Measurements from ENCODE around the gene LMAN1L. TPM values are rescaled to one million over a fixed set of nuclear protein-coding genes. Genes with fewer than 3 reads are reported as not detected.
A peak's percentile ranks its signal among the peaks of the same experiment; 100 is the strongest.

The LMAN1L gene
- not detected for total RNA-seq

DNA sequence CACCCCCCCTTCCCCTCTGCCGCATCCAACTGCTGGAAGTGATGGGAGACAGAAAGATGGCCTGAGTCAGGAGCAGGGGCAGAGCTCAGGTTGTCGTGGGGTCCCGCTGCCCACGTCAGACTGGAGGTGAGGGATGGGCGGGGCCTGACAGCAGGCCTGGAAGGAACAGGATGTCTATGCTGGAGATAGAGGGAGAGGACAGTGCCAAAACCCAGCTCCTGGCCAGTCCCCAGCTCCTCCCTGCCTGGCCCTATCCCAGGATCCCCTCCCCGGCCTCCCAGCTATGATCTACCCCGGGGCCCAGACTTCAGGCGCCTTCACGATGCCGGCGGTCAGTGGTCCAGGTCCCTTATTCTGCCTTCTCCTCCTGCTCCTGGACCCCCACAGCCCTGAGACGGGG, at the start of gene LMAN1L:
TSS of gene LMAN1L (plus strand) at position 303 of the 400 bp plus-strand sequence. CDS start at position 323, 20 bp downstream.
- DNase-seq (ENCODE audit: low spot score) (no peak), ATAC-seq (ENCODE audit: insufficient number of reproducible peaks, low FRiP score, low read depth) (no peak)

DNA sequence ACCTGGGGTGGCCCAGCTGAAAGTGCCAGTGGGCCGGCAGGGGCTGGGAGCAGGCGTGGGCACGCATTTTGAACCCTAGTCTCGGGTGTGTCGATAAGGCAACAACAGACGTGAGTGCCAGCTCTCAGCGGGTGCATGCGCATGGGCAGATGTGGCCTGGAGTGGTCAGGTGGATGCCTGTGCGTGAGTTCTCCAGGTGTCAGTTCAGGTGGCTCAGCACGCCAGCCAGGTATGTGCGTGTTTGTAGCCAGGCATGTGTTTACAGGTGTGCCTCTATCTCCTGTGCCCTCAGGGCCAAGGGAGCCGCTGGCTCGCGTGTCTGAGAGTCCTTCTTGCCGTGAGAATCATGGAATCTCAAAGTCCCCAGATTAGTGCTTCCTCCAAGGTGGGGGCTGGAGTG, 49.2 kb upstream of the LMAN1L start:
- H3K27ac ChIP-seq = no peak overlapping the region
- H3K4me1 ChIP-seq (ENCODE audit: control insufficient read depth in 1 of 2, low read depth in 2 of 2) = no peaks in the 10 kb centered on the region
- no peaks in the 10 kb centered on the region for H3K27me3 ChIP-seq (replicated peaks; ENCODE audit: insufficient read depth)
- H3K9me3 ChIP-seq = no peaks in the 10 kb centered on the region
- no peak for DNase-seq (ENCODE audit: low spot score)
- H3K36me3 ChIP-seq = no peaks in the 10 kb centered on the region
- TF ChIP-seq, protein P1, sequence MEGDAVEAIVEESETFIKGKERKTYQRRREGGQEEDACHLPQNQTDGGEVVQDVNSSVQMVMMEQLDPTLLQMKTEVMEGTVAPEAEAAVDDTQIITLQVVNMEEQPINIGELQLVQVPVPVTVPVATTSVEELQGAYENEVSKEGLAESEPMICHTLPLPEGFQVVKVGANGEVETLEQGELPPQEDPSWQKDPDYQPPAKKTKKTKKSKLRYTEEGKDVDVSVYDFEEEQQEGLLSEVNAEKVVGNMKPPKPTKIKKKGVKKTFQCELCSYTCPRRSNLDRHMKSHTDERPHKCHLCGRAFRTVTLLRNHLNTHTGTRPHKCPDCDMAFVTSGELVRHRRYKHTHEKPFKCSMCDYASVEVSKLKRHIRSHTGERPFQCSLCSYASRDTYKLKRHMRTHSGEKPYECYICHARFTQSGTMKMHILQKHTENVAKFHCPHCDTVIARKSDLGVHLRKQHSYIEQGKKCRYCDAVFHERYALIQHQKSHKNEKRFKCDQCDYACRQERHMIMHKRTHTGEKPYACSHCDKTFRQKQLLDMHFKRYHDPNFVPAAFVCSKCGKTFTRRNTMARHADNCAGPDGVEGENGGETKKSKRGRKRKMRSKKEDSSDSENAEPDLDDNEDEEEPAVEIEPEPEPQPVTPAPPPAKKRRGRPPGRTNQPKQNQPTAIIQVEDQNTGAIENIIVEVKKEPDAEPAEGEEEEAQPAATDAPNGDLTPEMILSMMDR (IDR thresholded peaks at IDR 0.05) = no peak
- no peak for ATAC-seq (ENCODE audit: insufficient number of reproducible peaks, low FRiP score, low read depth)
- H3K4me3 ChIP-seq = no peak overlapping the region

More for the DNA sequence above, at the start of gene LMAN1L:
- no peaks in the 10 kb centered on the region for H3K9me3 ChIP-seq
- H3K36me3 ChIP-seq = no peaks in the 10 kb centered on the region
- no peak within 1 kb of the TSS for H3K4me3 ChIP-seq
- H3K27me3 ChIP-seq (replicated peaks; ENCODE audit: insufficient read depth) = no peaks in the 10 kb centered on the region
- H3K4me1 ChIP-seq (ENCODE audit: control insufficient read depth in 1 of 2, low read depth in 2 of 2) = no peaks in the 10 kb centered on the region
- TF ChIP-seq, protein P1 (IDR thresholded peaks at IDR 0.05) = no peak
- no peak within 1 kb of the TSS for H3K27ac ChIP-seq

DNA sequence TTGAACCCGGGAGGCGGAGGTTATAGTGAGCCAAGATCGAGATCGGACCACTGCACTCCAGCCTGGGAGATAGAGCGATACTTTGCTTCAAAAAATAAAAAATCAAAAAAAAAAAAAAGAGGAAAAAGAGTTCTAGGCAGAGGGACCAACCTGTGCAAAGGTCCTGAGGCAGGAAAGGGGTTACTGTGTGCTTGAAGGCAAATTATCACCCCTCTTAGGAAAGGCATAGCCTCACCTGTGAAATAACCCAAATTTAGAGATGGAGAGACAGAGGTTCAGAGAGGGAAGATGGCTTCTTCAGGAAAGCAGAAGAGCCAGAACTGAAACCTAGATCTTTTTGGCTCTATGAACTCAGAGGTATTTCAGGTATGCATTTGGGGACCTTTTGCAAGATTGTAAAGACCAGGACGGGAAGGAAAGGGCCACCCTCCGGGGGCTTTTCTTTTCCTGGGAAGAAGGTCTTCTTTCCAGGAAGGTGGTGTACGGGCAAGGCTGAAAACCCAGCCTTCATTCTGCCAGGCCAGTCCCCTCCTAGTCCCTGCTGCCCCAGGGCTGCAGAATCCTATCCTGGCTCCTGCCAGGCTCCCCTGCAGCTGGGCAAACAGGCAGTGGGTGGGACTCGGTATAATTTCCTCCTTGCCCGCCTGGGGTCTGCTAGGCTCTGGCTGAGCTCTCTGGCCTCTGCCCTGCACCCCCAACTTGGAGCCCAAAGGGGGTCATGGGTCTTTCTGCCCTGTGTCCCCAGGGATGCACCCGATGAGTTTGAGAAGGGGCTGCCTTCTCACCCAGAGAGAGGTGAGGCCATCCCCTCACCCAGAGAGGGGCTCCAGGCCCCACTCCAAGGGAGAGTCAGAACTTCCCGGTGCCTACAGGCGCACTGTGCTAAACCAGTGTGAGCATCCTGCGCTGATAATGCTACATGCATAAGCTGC, 45.2 kb upstream of the LMAN1L start:
- H3K4me1 ChIP-seq (ENCODE audit: control insufficient read depth in 1 of 2, low read depth in 2 of 2) = peaks cover 0 to 10% of the 10 kb centered on the region in 2 donors
- H3K4me3 ChIP-seq = no peak overlapping the region
- no peaks in the 10 kb centered on the region for H3K27me3 ChIP-seq (replicated peaks; ENCODE audit: insufficient read depth)
- H3K27ac ChIP-seq = no peak overlapping the region
- no peaks in the 10 kb centered on the region for H3K36me3 ChIP-seq
- DNase-seq (ENCODE audit: low spot score) (no peak), ATAC-seq (ENCODE audit: insufficient number of reproducible peaks, low FRiP score, low read depth) (no peak)
- TF ChIP-seq, protein P1 (IDR thresholded peaks at IDR 0.05) = no peak
- no peaks in the 10 kb centered on the region for H3K9me3 ChIP-seq

DNA sequence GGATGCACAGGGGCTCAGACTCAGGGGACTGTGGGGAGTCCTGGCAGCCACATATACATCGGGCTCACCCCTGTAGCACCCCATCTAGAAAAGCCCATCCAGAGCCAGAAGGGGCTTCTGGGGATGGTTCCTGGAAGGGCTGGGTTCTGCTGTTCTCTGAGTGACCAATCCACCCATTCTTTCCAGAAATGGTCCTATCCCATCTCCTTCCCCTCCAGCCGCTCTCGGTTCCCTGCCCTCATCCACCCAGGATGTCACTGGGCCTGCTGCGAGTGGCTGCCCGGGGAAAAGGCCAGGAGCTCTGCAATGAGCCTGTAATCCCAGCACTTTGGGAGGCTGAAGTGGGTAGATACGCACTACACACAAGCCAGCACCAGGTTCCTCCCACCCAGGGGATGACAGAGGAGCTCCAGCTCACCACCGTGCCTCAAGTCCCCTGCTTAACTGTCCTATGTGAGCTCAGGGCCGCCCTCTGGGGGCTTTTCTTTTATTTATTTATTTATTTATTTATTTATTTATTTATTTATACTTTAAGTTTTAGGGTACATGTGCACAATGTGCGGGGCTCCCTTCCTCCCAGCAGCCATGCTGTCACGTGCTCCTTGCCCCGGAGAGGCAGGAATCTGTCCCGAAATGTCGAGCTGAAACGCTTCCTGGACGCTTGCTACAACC, 44.4 kb upstream of the LMAN1L start:
- H3K4me3 ChIP-seq = peak overlapping the region; percentile 32
- no peak for DNase-seq (ENCODE audit: low spot score)

More for the DNA sequence above, 44.4 kb upstream of the LMAN1L start:
- Histone ChIP-seq H3K4me1 (ENCODE audit: control insufficient read depth in 1 of 2, low read depth in 2 of 2) (peaks cover 0 to 10% of the 10 kb centered on the region in 2 donors), H3K27ac (no peak overlapping the region), H3K9me3 (no peaks in the 10 kb centered on the region), H3K27me3 (replicated peaks; ENCODE audit: insufficient read depth) (no peaks in the 10 kb centered on the region), H3K36me3 (no peaks in the 10 kb centered on the region)
- TF ChIP-seq, protein P1 (IDR thresholded peaks at IDR 0.05) = no peak
- ATAC-seq (ENCODE audit: insufficient number of reproducible peaks, low FRiP score, low read depth) = no peak

All from thoracic aorta (tissue), 2 donors.